DMS53 (cell line): ENCODE results near the gene PTPRJ.

Source experiments
- DNase-seq: peaks from one replicate; lab custom pipeline; 2025; lab: John Stamatoyannopoulos, UW

PTPRJ gene

GRCh38 chr11:48040830-48041444 lies 60.6 kb downstream of the PTPRJ start:
- DNase-seq: no peak

- no peak for DNase-seq
These were observed 61.7 kb downstream of the PTPRJ start for GRCh38 chr11:48041877-48042695.

GRCh38 chr11:48043111-48043990 lies 63.0 kb downstream of the PTPRJ start:
- DNase-seq: no peak

GRCh38 chr11:48043991-48044512 lies 63.7 kb downstream of the PTPRJ start:
- DNase-seq: no peak

- no peak for DNase-seq
These were observed 64.2 kb downstream of the PTPRJ start for GRCh38 chr11:48044577-48044976.

GRCh38 chr11:48045536-48045935 lies 65.2 kb downstream of the PTPRJ start:
- DNase-seq: no peak

GRCh38 chr11:48047616-48048015 lies 67.3 kb downstream of the PTPRJ start:
- no peak for DNase-seq

- no peak for DNase-seq
These were observed 68.7 kb downstream of the PTPRJ start for GRCh38 chr11:48049036-48049435.

GRCh38 chr11:48050304-48050703 lies 69.9 kb downstream of the PTPRJ start:
- no peak for DNase-seq

- no peak for DNase-seq
These were observed 71.0 kb downstream of the PTPRJ start for GRCh38 chr11:48051217-48051830.

- peak; percentile 2 for DNase-seq
These were observed 72.1 kb downstream of the PTPRJ start for GRCh38 chr11:48052183-48053044.

- DNase-seq: no peak
These were observed 74.6 kb downstream of the PTPRJ start for GRCh38 chr11:48054994-48055291.

- peak; percentile 6 for DNase-seq
These were observed 75.2 kb downstream of the PTPRJ start for GRCh38 chr11:48055292-48056132.

- DNase-seq: no peak
These were observed 76.2 kb downstream of the PTPRJ start for GRCh38 chr11:48056325-48057183.

- DNase-seq: no peak
These were observed 77.7 kb downstream of the PTPRJ start for GRCh38 chr11:48058064-48058463.

- no peak for DNase-seq
These were observed 78.4 kb downstream of the PTPRJ start for GRCh38 chr11:48058788-48059187.

- DNase-seq: no peak
These were observed 82.3 kb downstream of the PTPRJ start for GRCh38 chr11:48062649-48063048.

GRCh38 chr11:48063424-48063978 lies 83.1 kb downstream of the PTPRJ start:
- DNase-seq: no peak

- DNase-seq: no peak
These were observed 83.9 kb downstream of the PTPRJ start for GRCh38 chr11:48064306-48064705.
